Measurements from ENCODE around the gene PSEN1. TPM values are rescaled to one million over a fixed set of nuclear protein-coding genes. Genes with fewer than 3 reads are reported as not detected.

The PSEN1 gene
- total RNA-seq, 4 donors from 2014 or later: 54.6 to 100 (median 68.1) TPM

- H3K4me1 ChIP-seq: peaks cover 18 to 41% of the 10 kb centered on the region in 2 donors
- H3K36me3 ChIP-seq: no peaks in the 10 kb centered on the region
- DNase-seq: peak; percentile 61 to 67
- intact Hi-C loops (cut with DNase I): no loop called here
- 15 to 27% methylated on average over 9 of the region's 64 CpGs for WGBS, 2 donors
- TF ChIP-seq POLR2A (IDR thresholded peaks at IDR 0.05) (no peak), CTCF (IDR thresholded peaks at IDR 0.05) (no peak)
- H3K27me3 ChIP-seq: no peaks in the 10 kb centered on the region
- H3K27ac ChIP-seq: no peak overlapping the region
- H3K4me3 ChIP-seq (replicated peaks in 1 of 3): peak overlapping the region in 2 of 3 donors; percentile 37 to 61
- no peaks in the 10 kb centered on the region for H3K9me3 ChIP-seq
Measured at GRCh38 chr14:73245480-73246325, 109.4 kb downstream of the PSEN1 start.

GRCh38 chr14:73246387-73247150, 110.3 kb downstream of the PSEN1 start:
- no peak for DNase-seq
- no peak overlapping the region for H3K27ac ChIP-seq
- no peak for TF ChIP-seq CTCF (IDR thresholded peaks at IDR 0.05)
- TF ChIP-seq POLR2A (IDR thresholded peaks at IDR 0.05): no peak
- 78 to 85% methylated on average over 18 of the region's 18 CpGs for WGBS, 2 donors
- intact Hi-C loops (cut with DNase I): no loop called here
- H3K4me1 ChIP-seq: peaks cover 10 to 33% of the 10 kb centered on the region in 2 donors
- H3K9me3 ChIP-seq: no peaks in the 10 kb centered on the region
- H3K4me3 ChIP-seq (replicated peaks in 1 of 3): peak overlapping the region in 1 of 3 donors; percentile 37
- H3K36me3 ChIP-seq: no peaks in the 10 kb centered on the region
- H3K27me3 ChIP-seq: no peaks in the 10 kb centered on the region

GRCh38 chr14:73248108-73248868, 112.0 kb downstream of the PSEN1 start:
- Histone ChIP-seq H3K27me3 (no peaks in the 10 kb centered on the region), H3K4me1 (peaks cover 4 to 19% of the 10 kb centered on the region in 2 donors), H3K27ac (peak overlapping the region in 1 of 3 donors; percentile 12), H3K4me3 (replicated peaks in 1 of 3) (no peak overlapping the region), H3K36me3 (peaks cover 0 to 4% of the 10 kb centered on the region in 2 donors), H3K9me3 (no peaks in the 10 kb centered on the region)
- intact Hi-C loops (cut with DNase I): no loop called here
- no peak for TF ChIP-seq POLR2A (IDR thresholded peaks at IDR 0.05)
- TF ChIP-seq CTCF (IDR thresholded peaks at IDR 0.05): no peak
- peak; percentile 23 to 33 for DNase-seq
- WGBS, 2 donors: 50 to 52% methylated on average over 6 to 7 of the region's 9 CpGs

GRCh38 chr14:73249108-73249507, 112.8 kb downstream of the PSEN1 start:
- TF ChIP-seq POLR2A (IDR thresholded peaks at IDR 0.05) (no peak), CTCF (IDR thresholded peaks at IDR 0.05) (no peak)
- intact Hi-C loops (cut with DNase I): no loop called here
- WGBS, 2 donors: 100% methylated on average over 1 of the region's 1 CpG
- DNase-seq: no peak
- Histone ChIP-seq H3K9me3 (no peaks in the 10 kb centered on the region), H3K4me1 (peaks cover 4 to 19% of the 10 kb centered on the region in 2 donors), H3K27me3 (no peaks in the 10 kb centered on the region), H3K27ac (peak overlapping the region in 1 of 3 donors; percentile 12), H3K4me3 (replicated peaks in 1 of 3) (no peak overlapping the region), H3K36me3 (peaks cover 0 to 4% of the 10 kb centered on the region in 2 donors)
